Measurements from ENCODE around the gene DYNC1H1. TPM values are rescaled to one million over a fixed set of nuclear protein-coding genes. Genes with fewer than 3 reads are reported as not detected.
"Not testable (repeated sequence)": the region's sequence is repeated elsewhere in the genome, so short reads cannot be mapped to it uniquely, and the experiment has no call there.

DYNC1H1 gene
- total RNA-seq, 1 donor from 2014 or later: 783 TPM

DNA sequence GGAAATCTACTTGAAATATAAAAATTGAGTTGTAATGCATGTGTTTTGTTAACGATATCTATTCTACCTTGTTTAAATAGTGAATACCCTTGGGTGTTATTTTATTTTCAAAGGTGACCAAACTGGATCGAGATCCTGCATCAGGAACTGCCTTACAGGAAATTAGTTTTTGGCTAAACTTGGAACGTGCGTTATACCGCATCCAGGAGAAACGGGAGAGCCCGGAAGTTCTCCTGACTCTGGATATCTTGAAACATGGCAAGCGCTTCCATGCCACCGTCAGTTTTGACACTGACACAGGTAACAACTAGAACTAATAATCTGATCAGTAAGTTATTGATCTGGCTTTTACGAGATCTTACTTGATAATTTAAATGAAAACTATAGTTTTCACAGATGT is 15.9 kb downstream of the DYNC1H1 start:
- Histone ChIP-seq H3K4me3 (ENCODE audit: low read depth, low read length) (no peak overlapping the region), H3K36me3 (ENCODE audit: control insufficient read depth, insufficient read depth, low read length) (peaks cover 3% of the 10 kb centered on the region)

DNA sequence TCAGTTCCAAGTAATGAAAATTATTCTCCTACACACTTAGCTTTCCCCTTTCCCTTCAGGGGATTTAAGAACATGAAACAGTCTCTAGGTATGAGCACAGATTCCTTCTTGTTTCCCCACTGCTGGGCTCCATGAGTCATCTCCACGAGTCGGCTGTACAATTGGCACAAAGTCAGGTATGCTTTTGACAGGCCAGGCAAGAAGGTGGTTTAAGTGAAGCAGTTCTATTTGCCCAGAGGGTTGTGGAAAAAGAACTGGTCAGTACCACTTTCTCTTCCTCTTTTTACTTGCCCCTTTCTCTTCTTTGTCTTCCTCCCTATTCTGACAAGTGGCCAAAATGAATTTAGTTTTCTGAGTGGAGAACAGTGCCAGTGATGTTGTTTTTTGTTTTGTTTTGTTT is 16.3 kb downstream of the DYNC1H1 start:
- TF ChIP-seq, protein P1, sequence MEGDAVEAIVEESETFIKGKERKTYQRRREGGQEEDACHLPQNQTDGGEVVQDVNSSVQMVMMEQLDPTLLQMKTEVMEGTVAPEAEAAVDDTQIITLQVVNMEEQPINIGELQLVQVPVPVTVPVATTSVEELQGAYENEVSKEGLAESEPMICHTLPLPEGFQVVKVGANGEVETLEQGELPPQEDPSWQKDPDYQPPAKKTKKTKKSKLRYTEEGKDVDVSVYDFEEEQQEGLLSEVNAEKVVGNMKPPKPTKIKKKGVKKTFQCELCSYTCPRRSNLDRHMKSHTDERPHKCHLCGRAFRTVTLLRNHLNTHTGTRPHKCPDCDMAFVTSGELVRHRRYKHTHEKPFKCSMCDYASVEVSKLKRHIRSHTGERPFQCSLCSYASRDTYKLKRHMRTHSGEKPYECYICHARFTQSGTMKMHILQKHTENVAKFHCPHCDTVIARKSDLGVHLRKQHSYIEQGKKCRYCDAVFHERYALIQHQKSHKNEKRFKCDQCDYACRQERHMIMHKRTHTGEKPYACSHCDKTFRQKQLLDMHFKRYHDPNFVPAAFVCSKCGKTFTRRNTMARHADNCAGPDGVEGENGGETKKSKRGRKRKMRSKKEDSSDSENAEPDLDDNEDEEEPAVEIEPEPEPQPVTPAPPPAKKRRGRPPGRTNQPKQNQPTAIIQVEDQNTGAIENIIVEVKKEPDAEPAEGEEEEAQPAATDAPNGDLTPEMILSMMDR (IDR thresholded peaks at IDR 0.05; ENCODE audit: insufficient read depth, low read length, poor library complexity, severe bottlenecking): no peak
- peaks cover 4% of the 10 kb centered on the region for H3K36me3 ChIP-seq (ENCODE audit: control insufficient read depth, insufficient read depth, low read length)
- no peaks in the 10 kb centered on the region for H3K27me3 ChIP-seq (ENCODE audit: control insufficient read depth, insufficient read depth, low read length)
- DNase-seq (ENCODE audit: low read depth): peak; percentile 99
- H3K4me3 ChIP-seq (ENCODE audit: low read depth, low read length): no peak overlapping the region

More for the DNA sequence above, 15.9 kb downstream of the DYNC1H1 start:
- H3K27me3 ChIP-seq (ENCODE audit: control insufficient read depth, insufficient read depth, low read length): no peaks in the 10 kb centered on the region
- no peak for DNase-seq (ENCODE audit: low read depth)
- TF ChIP-seq, protein P1 (IDR thresholded peaks at IDR 0.05; ENCODE audit: insufficient read depth, low read length, poor library complexity, severe bottlenecking): no peak

DNA sequence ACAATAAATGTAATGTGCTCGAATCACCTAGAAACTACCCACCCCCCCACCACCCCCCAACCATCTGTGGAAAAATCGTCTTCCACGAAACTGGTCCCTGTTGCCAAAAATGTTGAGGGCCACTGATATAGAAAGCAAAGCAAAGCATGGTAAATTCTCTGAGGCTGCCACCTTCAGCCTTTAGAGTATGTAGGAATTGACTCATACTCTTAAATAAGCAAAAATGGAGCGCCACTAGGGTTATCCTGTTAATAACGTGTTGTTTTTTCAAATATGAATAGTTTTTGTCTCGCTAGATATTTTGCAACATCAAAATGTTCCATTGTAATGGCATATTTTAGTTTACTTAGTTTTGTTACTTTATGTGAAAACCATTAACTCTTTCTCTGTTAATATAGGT is 18.2 kb downstream of the DYNC1H1 start:
- peaks cover 9% of the 10 kb centered on the region for H3K36me3 ChIP-seq (ENCODE audit: control insufficient read depth, insufficient read depth, low read length)
- TF ChIP-seq, protein P1 (IDR thresholded peaks at IDR 0.05; ENCODE audit: insufficient read depth, low read length, poor library complexity, severe bottlenecking): no peak

DNA sequence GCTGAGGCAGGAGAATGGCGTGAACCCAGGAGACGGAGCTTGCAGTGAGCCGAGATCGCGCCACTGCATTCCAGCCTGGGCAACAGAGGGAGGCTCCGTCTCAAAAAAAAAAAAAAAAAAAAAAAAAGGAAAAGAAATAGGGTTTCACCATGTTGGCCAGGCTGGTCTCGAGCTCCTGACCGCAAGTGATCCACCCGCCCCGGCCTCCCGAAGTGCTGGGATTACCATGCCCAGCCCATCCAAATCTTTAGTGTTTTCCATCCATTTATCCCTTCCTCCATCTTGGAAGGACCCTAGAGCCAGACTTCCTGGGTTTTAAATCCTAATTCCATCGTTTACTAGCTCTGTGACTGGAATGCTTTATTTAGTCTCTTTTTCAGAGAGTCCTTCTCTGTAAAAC is 20.5 kb downstream of the DYNC1H1 start:
- H3K27me3 ChIP-seq (ENCODE audit: control insufficient read depth, insufficient read depth, low read length); DNase-seq (ENCODE audit: low read depth); H3K4me3 ChIP-seq (ENCODE audit: low read depth, low read length); H3K36me3 ChIP-seq (ENCODE audit: control insufficient read depth, insufficient read depth, low read length): not testable (repeated sequence)

More for the DNA sequence above, 18.2 kb downstream of the DYNC1H1 start:
- Histone ChIP-seq H3K27me3 (ENCODE audit: control insufficient read depth, insufficient read depth, low read length) (no peaks in the 10 kb centered on the region), H3K4me3 (ENCODE audit: low read depth, low read length) (no peak overlapping the region)
- no peak for DNase-seq (ENCODE audit: low read depth)

DNA sequence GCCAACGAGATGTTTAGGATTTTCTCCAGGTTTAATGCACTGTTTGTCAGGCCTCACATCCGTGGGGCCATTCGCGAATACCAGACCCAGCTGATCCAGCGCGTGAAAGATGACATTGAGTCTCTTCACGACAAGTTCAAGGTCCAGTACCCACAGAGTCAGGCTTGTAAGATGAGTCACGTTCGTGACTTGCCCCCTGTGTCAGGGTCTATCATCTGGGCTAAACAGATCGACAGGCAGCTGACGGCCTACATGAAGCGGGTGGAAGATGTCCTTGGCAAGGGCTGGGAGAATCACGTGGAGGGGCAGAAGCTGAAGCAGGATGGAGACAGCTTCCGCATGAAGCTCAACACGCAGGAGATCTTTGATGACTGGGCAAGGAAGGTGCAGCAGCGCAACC is 21.6 kb downstream of the DYNC1H1 start:
- H3K27me3 ChIP-seq (ENCODE audit: control insufficient read depth, insufficient read depth, low read length): no peaks in the 10 kb centered on the region
- peaks cover 11% of the 10 kb centered on the region for H3K36me3 ChIP-seq (ENCODE audit: control insufficient read depth, insufficient read depth, low read length)
- no peak overlapping the region for H3K4me3 ChIP-seq (ENCODE audit: low read depth, low read length)
- DNase-seq (ENCODE audit: low read depth): no peak
- TF ChIP-seq, protein P1 (IDR thresholded peaks at IDR 0.05; ENCODE audit: insufficient read depth, low read length, poor library complexity, severe bottlenecking): no peak

DNA sequence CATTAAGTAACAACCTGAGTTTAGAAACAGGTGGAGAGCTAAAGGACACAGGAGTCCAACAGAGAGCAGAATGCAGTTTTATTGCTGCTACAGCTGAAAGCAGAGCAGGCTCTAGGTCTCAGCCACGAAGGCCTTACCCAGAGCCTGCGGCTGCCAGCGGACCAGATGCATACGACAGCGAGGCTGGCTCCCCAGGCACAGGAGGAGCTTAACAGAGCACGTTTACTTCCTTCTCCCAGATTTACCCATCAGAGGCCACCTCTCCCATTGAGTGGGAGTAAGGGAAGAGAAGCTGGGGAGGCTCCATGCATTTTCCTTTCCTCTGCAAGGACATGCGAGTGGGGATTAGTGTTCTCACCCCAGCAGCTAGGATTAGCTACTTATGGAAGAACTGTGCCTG is 22.6 kb downstream of the DYNC1H1 start:
- H3K36me3 ChIP-seq (ENCODE audit: control insufficient read depth, insufficient read depth, low read length): peaks cover 10% of the 10 kb centered on the region
- H3K27me3 ChIP-seq (ENCODE audit: control insufficient read depth, insufficient read depth, low read length): no peaks in the 10 kb centered on the region
- TF ChIP-seq, protein P1 (IDR thresholded peaks at IDR 0.05; ENCODE audit: insufficient read depth, low read length, poor library complexity, severe bottlenecking): no peak
- no peak for DNase-seq (ENCODE audit: low read depth)
- no peak overlapping the region for H3K4me3 ChIP-seq (ENCODE audit: low read depth, low read length)
